Measurements from ENCODE around the gene GLIPR2.
"Not testable (repeated sequence)": the region's sequence is repeated elsewhere in the genome, so short reads cannot be mapped to it uniquely, and the experiment has no call there.

GLIPR2 gene

DNA sequence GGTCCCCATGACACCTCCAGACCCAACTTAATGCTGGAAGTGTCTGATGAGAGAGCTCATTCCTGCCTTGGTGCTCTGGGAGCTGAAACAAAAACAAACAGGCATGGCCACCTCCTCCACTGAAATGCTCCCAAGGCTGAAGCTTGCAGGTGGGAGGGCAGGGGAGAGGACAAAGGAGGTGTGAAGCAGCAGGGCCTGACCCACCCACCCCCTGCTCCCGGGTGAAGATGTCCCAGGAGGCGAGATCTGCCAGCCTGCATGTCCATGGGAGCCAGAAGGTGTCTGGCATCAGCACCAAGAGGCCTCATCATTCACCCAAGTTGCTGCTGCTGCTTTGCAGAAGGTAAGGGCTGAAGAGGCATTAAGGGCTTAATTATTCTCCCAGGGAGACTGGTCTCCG lies 28.5 kb downstream of the GLIPR2 start:
- DNase-seq: no peak

DNA sequence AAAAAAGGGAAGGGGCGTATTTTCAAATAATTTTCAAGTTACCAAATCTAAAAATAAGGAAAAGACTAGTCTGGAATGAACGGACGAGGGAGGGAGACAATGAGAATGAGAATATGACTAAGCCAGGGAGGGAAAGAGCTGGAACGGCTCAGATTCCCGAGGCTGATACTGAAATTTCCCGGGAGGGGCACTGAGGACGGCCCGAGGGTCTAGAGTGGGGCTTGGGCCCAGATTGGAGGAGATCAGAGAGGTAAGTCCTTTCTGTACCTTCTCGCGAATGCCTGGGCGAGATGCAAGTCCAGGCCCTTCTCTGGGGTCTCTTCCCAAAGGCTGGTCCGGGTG lies 29.3 kb downstream of the GLIPR2 start:
- no peak for DNase-seq

DNA sequence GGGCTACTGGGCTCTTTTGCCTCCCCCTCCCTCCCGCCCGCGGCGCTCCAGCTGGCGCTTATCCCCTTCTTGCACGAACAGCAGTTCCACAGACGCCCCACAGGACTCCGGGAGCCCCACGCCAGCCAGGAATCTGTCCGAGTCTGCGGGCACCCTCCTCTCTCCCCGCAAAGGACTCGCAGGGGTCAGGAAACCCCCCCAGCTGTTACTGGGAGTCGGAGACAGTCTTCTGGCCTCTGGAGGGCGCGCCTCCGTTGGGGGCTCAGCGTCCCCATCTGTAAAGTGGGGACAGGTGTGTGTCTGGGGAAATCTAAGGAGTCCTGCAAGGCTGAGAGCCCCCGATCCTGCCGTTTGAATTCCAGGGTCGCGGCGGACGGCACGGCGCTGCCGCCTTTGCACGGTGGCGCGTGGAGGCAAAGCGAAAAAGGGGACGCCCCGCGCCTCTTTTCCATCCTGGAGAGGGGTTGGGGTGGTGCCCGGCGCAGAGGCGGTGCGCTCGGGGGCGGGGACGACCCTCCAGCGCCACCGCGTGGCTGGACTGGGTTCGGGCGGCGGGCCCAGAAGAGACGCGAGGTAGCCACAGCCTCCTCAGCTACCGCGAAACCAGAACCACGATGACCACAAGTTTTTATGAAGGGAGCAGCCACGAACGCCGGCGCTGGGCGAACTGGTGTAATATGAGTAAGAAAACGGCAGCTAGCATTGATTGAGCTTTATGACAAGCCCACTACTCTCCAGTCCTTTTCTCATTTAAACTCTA lies 29.8 kb downstream of the GLIPR2 start:
- peak; percentile 78 for DNase-seq

DNA sequence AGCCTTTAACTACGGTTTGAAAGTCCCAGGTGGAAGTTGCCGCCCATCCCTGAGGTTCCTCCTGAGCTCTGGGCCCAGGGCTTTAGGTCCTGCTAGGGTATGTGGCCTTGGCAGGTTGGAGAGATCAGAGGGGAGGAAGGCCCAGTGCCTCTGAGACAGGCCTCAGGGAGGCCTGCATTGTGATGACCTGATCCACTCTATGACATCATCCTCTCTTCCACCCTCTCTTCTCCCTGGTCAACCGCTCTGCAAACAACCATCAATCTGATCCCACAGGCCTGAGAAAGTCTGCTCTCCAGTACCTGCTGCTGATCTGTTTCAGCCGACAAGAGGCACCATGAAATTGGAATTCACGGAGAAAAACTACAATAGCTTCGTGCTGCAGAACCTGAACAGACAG lies 32.6 kb downstream of the GLIPR2 start, which contains the start of gene CCIN:
Gene CCIN (plus strand): TSS at position 223 of the 400 bp plus-strand sequence. CDS start 115 bp downstream, at position 338.
- DNase-seq: no peak

DNA sequence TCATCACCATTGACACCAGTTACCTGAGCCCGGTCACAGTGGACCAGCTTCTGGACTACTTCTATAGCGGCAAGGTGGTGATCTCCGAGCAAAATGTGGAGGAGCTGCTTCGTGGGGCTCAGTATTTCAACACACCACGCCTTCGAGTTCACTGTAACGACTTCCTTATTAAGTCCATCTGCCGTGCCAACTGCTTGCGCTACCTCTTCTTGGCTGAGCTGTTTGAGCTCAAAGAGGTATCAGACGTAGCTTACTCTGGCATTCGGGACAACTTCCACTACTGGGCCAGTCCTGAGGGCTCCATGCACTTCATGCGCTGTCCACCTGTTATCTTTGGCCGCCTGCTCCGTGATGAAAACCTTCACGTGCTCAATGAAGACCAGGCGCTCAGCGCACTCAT lies 33.2 kb downstream of the GLIPR2 start:
- no peak for DNase-seq

DNA sequence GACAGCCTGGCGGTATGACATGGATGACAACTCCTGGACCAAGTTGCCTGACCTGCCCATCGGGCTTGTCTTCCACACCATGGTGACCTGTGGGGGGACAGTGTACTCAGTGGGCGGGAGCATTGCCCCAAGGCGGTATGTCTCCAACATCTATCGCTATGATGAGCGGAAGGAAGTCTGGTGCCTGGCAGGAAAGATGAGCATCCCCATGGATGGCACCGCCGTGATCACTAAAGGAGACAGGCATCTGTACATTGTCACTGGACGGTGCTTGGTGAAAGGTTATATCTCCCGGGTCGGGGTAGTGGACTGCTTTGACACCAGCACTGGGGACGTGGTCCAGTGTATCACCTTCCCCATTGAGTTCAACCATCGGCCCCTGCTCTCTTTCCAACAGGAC lies 34.0 kb downstream of the GLIPR2 start:
- DNase-seq: no peak

DNA sequence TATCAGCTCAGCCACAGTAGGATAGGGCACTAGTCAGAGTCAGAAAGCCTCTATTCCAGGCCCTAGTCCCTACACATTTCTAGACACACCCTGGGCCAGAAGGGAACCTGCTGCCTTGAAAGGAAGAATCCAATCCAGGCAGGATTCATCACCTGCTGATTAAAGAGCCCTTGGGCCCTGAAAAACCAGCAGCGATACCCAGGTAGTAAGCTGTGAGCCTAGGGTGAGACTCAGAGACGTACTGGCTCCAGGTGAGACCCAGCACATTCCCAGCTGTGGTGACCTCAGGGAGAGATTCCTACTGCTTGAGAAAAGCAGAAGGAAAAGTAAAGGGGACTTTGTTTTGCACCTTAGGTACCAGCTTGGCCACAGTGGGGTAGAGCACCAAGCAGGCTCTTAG lies 37.3 kb downstream of the GLIPR2 start:
- DNase-seq: no peak

DNA sequence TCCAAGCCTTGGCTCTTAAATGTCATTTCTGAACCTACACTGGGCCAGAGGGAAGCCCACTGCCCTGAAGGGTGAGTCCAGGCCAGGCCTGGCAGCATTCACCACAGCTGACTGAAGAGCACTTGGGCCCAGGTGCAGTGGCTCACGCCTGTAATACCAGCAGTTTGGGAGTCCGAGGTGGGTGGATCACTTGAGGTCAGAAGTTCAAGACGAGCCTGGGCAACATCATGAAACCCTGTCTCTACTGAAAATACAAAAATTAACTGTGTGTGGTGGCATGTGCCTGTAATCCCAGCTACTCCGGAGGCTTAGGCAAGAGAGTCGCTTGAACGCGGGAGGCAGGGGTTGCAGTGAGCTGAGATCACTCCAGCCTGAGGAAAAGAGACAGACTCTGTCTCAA lies 37.7 kb downstream of the GLIPR2 start:
- no peak for DNase-seq

DNA sequence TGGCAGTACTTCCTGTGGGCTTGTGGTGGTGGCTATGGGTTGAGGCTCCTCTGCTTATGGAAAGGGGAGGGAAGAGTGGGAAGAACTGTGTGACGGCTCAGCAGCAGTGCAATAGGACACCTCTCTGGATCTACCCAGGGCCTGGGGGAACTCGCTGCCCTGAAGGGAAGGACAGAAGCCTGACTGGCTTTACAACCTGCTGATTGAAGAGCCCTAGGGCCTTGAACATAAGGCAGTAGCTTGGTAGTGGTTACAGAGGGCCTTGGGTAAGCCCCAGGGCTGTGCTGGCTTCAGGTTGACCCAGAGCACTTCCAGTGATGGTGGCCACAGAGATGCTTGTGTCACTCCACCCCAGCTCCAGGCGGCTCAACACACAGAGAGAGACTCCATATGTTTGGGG lies 38.2 kb downstream of the GLIPR2 start:
- no peak for DNase-seq

DNA sequence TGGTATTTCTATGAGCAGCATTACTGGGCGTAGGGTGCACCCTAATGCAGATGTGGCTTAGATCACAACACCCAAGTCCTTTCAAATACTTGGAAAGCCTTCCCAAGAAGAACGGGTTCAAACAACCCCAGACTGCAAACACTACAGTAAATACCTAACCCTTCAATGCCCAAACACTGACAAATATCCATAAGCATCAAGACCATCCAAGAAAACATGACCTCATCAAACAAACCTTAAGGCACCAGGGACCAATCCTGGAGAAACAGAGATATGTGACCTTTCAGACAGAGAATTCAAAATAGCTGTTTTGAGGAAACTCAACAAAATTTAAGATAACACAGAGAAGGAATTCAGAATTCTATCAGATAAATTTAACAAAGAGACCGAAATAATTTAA lies 38.7 kb downstream of the GLIPR2 start:
- not testable (repeated sequence) for DNase-seq

DNA sequence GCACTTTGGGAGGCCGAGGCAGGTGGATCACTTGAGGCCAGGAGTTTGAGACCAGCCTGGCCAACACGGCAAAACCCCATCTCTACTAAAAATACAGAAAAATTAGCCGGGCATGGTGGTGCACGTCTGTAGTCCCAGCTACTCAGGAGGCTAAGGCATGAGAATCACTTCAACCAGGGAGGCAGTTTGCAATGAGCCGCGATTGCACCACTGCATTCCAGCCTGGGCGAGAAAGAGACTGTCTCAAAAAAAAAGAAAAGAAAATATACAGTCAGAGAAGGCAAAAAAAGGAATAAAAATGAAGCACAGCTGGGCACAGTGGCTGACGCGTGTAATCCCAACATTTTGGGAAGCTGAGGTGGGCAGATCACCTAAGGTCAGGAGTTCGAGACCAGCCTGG lies 40.0 kb downstream of the GLIPR2 start:
- DNase-seq: not testable (repeated sequence)

DNA sequence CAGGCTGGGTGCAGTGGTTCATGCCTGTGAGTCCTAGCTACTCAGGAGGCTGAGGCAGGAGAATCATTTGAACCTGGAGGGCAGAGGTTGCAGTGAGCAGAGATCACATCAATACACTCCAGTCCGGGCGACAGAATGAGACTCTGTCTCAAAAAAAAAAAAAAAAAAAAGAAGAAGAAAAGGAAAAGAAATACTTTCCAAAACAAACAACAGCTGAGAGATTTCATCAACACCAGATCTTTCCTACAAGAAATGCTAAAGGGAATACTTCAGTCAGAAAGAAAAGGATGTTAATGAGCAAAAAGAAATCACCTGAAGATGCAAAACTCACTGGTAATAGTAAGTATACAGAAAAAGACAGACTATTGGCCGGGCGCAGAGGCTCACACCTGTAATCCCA lies 41.0 kb downstream of the GLIPR2 start:
- DNase-seq: no peak

DNA sequence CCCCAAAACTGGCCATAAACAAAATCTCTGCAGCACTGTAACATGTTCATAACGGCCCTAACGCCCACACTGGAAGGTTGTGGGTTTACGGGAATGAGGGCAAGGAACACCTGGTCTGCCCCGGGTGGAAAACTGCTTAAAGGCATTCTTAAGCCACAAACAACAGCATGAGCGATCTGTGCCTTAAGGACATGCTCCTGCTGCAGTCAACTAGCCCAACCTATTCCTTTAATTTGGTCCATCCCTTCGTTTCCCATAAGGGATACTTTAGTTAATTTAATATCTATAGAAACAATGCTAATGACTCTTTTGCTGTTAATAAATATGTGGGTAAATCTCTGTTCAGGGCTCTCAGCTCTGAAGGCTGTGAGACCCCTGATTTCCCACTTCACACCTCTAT lies 43.7 kb downstream of the GLIPR2 start:
- not testable (repeated sequence) for DNase-seq

DNA sequence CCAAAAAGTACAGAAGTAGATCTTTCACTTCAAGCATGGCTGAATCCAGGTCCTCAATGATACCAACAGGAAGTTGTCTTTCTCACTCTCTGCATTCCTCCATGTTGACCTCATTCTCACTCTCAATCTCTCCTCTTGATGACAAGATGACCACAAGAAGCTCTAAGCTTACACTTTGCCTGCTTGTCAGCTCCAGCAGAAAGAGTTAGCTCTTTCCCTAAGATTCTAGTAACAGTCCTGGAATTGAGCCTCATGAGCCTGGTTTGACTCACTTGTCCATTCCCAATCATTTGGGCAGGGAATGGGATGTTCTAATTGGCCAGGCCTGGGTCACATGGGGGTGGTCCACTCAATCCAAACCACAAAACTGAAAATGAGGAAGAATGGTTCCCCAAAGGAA lies 50.9 kb downstream of the GLIPR2 start:
- peak; percentile 88 for DNase-seq

DNA sequence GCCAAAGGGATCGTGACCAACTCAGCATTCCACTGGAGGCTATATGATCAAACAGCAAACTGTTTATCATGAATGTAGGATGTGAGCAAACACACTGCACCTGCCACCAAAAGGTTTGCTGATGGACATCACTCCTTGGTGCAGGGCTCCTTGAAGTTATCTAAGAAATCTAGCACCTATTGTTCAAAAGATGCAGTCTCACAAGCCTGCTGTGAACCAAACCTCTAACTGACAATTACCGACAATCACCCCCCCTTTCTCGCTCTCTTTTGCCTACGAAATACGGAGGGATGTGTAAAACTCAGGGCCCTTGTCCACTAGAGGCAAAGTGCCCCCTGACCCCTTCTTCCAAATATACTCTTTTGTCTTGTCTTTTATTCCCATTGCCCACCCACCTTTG lies 51.7 kb downstream of the GLIPR2 start:
- no peak for DNase-seq

DNA sequence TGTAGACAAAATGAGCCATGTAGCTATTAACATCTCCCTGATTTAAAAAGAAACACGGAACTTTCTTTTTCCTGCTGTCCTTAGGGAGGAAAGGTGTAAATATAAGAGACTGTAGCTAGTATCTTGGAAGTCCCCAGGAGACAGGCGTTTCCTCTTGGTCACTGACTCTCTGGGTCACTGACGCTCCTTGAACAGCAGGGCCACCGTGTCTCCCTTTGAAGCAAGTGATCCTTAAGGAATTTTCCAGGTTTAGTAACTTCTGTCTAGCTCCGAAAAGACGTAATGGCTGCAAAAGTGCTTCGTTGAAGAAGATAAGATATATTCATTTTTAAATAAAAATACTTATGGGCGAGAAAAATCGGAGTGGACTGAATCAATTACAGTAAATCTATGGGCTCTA lies 53.4 kb downstream of the GLIPR2 start:
- no peak for DNase-seq

DNA sequence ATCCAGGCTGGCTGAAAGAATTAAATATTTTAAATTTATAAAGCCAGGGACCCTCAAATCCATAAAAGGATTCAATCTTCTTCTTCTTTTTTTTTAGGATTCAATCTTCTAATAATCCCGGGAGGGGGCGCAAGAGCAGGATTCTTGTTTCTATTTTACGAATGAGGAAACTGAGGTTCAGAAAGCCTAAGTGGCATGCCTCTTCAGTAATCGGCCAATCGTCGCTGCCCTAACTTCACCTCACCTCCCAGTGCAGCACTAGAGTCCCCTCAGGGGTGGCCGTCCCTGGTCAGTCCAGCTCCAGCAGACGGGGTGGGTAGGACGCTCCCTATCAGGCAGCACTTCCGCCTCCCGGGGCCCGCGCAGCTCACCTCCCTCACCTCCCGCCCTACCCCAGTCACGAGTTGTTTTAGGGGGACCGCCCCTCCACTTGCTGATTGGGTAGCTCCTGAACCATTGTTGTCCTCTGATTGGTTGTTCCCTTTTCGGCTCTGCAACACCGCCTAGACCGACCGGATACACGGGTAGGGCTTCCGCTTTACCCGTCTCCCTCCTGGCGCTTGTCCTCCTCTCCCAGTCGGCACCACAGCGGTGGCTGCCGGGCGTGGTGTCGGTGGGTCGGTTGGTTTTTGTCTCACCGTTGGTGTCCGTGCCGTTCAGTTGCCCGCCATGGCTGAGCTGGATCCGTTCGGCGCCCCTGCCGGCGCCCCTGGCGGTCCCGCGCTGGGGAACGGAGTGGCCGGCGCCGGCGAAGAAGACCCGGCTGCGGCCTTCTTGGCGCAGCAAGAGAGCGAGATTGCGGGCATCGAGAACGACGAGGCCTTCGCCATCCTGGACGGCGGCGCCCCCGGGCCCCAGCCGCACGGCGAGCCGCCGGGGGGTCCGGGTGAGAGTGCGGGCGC lies 54.1 kb downstream of the GLIPR2 start, which contains the start of gene CLTA:
Gene CLTA (plus strand): TSS at position 534 of the 902 bp plus-strand sequence. CDS start 136 bp downstream, at position 670.
- DNase-seq: peak; percentile 99

DNA sequence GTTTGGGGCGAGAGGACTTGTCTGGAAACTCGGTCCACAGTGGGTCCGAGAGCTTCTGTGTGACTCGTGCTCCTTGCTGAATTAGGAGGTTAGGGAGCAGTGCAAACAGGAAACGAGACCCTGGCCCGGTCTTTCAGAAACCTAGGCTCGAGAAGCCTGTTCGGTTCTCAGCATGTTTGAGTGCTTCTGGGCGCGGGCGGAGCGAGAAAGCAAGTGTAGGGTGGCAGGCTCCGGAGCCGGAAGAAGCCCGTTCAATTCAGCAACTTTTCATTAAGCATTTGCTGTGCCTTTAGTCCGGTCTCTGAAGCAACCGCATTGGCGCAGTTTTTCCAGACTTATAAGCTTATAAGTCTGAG lies 54.7 kb downstream of the GLIPR2 start:
- DNase-seq: no peak

DNA sequence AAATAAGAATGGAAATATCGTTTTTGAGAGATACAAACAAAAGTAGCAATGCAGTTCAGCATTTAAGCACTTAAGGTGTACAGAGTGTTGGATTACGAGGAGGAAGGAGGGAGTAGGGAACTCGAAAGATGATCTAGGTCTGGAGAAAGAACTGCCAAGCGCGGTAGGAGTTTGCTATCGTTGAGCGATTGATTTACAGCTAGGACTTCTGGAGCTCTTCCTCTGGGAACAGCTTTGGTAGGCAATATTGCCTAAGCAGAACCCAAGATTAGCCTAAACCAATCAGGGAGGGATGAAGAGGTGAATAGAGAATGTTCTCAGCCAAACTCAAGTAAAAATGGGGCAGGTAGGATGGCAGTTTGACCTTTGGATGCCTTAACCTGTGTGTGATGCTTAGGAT lies 55.2 kb downstream of the GLIPR2 start:
- no peak for DNase-seq

DNA sequence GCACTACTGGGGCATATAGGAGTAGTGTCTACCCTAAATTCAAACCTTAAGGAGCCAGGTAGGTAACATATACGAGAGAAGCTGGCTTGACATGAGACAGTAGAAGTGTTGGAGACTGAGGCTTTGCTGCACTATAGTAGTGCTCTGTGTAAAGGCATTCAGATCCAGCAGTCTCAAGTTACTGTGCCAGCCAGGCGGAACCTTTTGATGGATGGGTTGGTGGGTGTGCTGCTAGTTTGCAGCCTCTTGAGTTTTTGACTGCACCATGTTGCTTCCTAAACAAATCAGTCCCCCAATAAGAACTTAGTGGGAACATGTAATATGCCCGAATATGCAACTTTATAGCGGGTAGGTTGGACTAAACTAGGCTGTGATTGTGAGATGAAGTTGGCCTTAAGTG lies 55.7 kb downstream of the GLIPR2 start:
- DNase-seq: no peak

DNA sequence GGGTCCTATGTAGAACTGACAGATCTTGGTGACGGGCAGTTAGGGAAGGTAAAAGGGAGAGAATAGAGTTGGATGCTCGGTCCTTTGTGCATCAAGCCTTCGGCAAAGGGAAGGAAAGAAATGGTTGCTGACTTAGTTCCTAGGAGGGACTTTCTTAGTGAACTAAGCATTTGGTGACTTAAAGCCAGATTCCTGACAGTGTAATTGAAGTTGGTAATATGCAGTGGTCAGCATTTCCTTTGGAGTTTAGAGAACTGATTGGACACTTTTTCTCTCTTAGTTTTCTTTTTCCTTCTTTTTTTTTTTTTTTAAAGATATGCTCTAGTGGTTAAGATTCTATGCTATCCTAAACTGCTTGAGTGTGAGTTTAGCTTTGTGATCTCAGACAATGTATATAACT lies 56.5 kb downstream of the GLIPR2 start:
- DNase-seq: no peak

DNA sequence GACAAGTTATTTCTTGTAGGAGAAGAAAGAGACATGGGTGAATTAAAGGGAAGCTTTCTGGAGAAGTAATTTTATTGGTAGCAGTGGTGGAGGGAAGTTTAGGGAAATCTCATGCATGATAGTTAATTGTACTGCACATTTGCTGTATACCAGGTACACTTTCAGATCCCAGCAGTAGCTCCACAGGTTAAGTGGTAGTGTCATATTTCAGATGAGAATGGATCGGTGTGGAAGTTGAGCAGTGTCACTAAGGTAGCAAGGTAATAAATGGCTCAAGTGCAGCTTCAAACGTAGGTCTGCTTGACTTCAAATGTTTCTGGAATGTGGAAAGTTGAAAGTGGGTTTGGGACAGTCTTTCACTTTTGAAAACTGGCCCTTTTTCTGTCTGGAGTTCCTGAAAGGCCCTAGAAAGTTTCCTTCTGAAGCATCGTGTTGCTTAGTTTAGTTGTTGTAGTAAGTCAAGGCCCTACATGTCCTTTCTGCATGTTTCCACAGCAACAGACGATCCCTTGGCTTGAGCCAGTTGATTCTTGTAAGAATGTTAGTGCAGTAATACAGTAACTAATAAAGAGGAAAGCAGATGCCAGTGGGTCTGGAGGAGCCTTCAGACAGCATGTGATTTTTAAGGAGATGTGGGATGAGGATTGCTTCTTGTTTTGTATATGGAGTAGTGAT lies 57.9 kb downstream of the GLIPR2 start:
- no peak for DNase-seq

DNA sequence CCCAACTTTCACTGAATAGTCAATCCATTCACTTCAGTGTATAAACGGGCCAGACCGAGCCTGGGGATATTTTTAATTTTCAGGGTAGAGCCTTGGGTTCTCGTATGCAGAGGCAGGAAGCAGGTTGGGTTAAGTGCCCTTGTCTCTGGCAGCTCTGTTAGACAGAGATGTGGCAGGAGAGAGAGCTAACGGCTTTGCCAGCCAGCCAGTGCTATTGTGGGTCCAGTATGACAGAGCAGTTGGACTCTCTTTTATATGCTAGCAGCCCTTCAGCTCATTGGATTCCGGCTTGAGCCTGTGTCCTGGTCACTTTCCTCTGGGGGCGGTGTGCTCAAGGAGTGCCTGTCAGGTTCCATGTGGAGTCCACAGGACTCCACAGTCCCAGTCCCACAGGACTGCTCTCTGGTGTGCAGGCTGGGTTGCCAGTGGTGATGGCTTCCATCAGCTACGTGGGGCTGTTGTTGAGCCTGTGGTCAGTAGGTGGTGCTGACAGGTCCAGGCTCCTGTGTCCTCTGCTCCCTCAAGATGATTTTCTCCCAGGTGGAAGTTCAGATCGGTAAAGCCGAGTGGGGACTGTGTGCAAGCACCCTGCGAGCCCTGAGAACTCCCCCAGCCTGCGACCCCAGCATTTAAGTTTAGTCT lies 68.5 kb downstream of the GLIPR2 start:
- peak; percentile 35 for DNase-seq

Data from HCEC 1CT (cell line).